ENCODE data around the gene SUZ12. TPM values are rescaled to one million over a fixed set of nuclear protein-coding genes. Genes with fewer than 3 reads are reported as not detected.
"Not testable (repeated sequence)": the region's sequence is repeated elsewhere in the genome, so short reads cannot be mapped to it uniquely, and the experiment has no call there.

SUZ12 gene
- total and polyA plus RNA-seq, 2 experiments from 2014 or later: 14.8 to 32.5 TPM

DNA sequence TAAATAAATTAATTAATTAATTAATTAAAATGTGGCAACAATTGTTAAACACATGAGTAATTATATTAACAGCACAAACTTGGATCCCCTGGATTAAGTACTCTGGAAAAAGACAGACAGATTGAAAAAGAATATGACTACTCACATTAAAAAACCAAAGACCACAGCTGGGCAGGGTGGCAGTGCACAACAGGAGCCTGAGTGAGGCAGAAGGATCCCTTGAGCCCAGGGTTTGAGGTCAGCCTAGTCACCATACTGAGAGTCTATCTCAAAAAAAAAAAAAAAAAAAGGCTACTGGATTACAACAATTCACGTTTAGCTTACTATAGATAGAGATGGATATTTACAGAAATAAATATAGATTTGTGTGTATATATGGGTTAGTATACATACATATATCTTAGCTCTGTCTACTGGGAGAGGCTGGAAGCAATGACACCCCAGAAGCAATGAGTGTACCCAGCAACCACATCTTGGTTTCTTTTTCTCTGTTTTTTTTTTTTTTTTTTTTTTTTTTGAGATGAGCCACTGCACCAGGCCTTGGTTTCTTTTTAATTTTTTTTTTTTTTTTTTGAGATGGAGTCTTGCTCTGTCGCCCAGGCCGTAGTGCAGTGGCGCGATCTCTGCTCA, 10.6 kb upstream of the SUZ12 start:
- Histone ChIP-seq H3K79me2 (no peaks in the 10 kb centered on the region), H3K36me3 (replicated peaks; ENCODE audit: insufficient read depth, low read depth) (no peaks in the 10 kb centered on the region), H3K4me1 (ENCODE audit: insufficient read depth) (no peaks in the 10 kb centered on the region), H3K27ac (no peak overlapping the region), H3K4me2 (no peak overlapping the region), H3K27me3 (no peaks in the 10 kb centered on the region), H3K9me3 (ENCODE audit: low read depth) (no peaks in the 10 kb centered on the region), H4K20me1 (ENCODE audit: insufficient read depth, poor library complexity, severe bottlenecking) (no peaks in the 10 kb centered on the region), H2AFZ (no peak overlapping the region), H3K9me2 (replicated peaks; ENCODE audit: insufficient read depth) (no peaks in the 10 kb centered on the region), H3K4me3 (no peak overlapping the region)
- WGBS (ENCODE audit: low lambda C conversion rate, missing lambda C conversion rate): 88% methylated on average over 5 of the region's 5 CpGs
- no peak for DNase-seq (ENCODE audit: low spot score)
- TF ChIP-seq EZH2 (IDR thresholded peaks at IDR 0.05; ENCODE audit: borderline replicate concordance) (no peak), EZH2phosphoT487 (IDR thresholded peaks at IDR 0.05; ENCODE audit: low read depth, severe bottlenecking, unreplicated experiment) (no peak)
- TF ChIP-seq, protein P1, sequence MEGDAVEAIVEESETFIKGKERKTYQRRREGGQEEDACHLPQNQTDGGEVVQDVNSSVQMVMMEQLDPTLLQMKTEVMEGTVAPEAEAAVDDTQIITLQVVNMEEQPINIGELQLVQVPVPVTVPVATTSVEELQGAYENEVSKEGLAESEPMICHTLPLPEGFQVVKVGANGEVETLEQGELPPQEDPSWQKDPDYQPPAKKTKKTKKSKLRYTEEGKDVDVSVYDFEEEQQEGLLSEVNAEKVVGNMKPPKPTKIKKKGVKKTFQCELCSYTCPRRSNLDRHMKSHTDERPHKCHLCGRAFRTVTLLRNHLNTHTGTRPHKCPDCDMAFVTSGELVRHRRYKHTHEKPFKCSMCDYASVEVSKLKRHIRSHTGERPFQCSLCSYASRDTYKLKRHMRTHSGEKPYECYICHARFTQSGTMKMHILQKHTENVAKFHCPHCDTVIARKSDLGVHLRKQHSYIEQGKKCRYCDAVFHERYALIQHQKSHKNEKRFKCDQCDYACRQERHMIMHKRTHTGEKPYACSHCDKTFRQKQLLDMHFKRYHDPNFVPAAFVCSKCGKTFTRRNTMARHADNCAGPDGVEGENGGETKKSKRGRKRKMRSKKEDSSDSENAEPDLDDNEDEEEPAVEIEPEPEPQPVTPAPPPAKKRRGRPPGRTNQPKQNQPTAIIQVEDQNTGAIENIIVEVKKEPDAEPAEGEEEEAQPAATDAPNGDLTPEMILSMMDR (IDR thresholded peaks at IDR 0.05; ENCODE audit: poor library complexity): no peak

DNA sequence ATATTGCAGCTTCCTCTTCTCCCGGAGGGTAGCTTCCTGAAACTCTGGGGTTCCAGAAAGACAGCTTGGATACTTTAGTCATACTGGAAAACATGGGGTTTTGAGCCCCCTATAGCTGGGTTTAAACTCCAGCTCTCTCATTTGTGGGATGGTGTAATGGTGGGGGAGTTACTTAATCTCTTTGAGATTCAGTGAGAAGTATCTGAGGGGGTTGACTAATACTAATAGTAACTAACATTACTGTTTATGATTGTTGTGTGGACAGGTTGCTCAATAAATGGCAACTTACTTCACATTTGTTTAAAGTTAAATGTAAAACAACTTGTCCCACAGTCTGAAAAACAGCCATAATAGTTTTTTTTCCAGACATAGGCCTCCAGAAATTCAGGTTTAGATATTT, 5.1 kb upstream of the SUZ12 start:
- no peaks in the 10 kb centered on the region for H3K79me2 ChIP-seq
- TF ChIP-seq, protein P1 (IDR thresholded peaks at IDR 0.05; ENCODE audit: poor library complexity): no peak
- no peak for TF ChIP-seq EZH2 (IDR thresholded peaks at IDR 0.05; ENCODE audit: borderline replicate concordance)
- no peak for TF ChIP-seq EZH2phosphoT487 (IDR thresholded peaks at IDR 0.05; ENCODE audit: low read depth, severe bottlenecking, unreplicated experiment)
- no peaks in the 10 kb centered on the region for H3K9me2 ChIP-seq (replicated peaks; ENCODE audit: insufficient read depth)
- H2AFZ ChIP-seq: no peak overlapping the region
- no peaks in the 10 kb centered on the region for H3K9me3 ChIP-seq (ENCODE audit: low read depth)
- no peak for DNase-seq (ENCODE audit: low spot score)
- H3K27me3 ChIP-seq: no peaks in the 10 kb centered on the region
- H3K27ac ChIP-seq: no peak overlapping the region
- H3K4me2 ChIP-seq: no peak overlapping the region
- no peaks in the 10 kb centered on the region for H4K20me1 ChIP-seq (ENCODE audit: insufficient read depth, poor library complexity, severe bottlenecking)
- no peaks in the 10 kb centered on the region for H3K36me3 ChIP-seq (replicated peaks; ENCODE audit: insufficient read depth, low read depth)
- H3K4me3 ChIP-seq: no peak overlapping the region
- H3K4me1 ChIP-seq (ENCODE audit: insufficient read depth): no peaks in the 10 kb centered on the region
- 89% methylated on average over 1 of the region's 1 CpG for WGBS (ENCODE audit: low lambda C conversion rate, missing lambda C conversion rate)

DNA sequence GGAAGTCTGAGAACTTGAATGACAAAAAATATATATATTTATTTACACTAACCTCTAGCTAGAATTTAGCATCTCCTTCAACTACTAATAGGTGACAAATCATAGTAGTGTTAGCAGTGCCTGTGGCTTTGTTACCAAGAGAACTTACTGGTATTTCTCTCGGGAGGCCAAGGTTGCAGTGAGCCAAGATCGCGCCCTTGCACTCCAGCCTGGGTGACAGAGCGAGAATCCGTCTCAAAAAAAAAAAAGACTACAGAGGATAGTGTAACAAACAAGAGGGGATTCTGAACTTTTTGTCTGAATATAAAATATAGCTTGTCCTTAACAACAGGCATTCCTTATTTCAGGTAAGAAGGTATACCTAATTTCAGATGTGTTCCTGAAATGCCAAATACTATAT, 1.3 kb upstream of the SUZ12 start:
- no peak overlapping the region for H3K4me3 ChIP-seq
- WGBS (ENCODE audit: low lambda C conversion rate, missing lambda C conversion rate): 93% methylated on average over 5 of the region's 5 CpGs
- peaks cover 19% of the 10 kb centered on the region for H4K20me1 ChIP-seq (ENCODE audit: insufficient read depth, poor library complexity, severe bottlenecking)
- peak overlapping the region; percentile 81 for H2AFZ ChIP-seq
- TF ChIP-seq, protein P1 (IDR thresholded peaks at IDR 0.05; ENCODE audit: poor library complexity): no peak
- TF ChIP-seq EZH2 (IDR thresholded peaks at IDR 0.05; ENCODE audit: borderline replicate concordance): no peak
- TF ChIP-seq EZH2phosphoT487 (IDR thresholded peaks at IDR 0.05; ENCODE audit: low read depth, severe bottlenecking, unreplicated experiment): no peak
- peaks cover 3% of the 10 kb centered on the region for H3K4me1 ChIP-seq (ENCODE audit: insufficient read depth)
- no peaks in the 10 kb centered on the region for H3K9me3 ChIP-seq (ENCODE audit: low read depth)
- H3K27ac ChIP-seq: no peak overlapping the region
- H3K4me2 ChIP-seq: no peak overlapping the region
- H3K36me3 ChIP-seq (replicated peaks; ENCODE audit: insufficient read depth, low read depth): no peaks in the 10 kb centered on the region
- H3K9me2 ChIP-seq (replicated peaks; ENCODE audit: insufficient read depth): no peaks in the 10 kb centered on the region
- H3K79me2 ChIP-seq: peaks cover 25% of the 10 kb centered on the region
- no peaks in the 10 kb centered on the region for H3K27me3 ChIP-seq
- no peak for DNase-seq (ENCODE audit: low spot score)

DNA sequence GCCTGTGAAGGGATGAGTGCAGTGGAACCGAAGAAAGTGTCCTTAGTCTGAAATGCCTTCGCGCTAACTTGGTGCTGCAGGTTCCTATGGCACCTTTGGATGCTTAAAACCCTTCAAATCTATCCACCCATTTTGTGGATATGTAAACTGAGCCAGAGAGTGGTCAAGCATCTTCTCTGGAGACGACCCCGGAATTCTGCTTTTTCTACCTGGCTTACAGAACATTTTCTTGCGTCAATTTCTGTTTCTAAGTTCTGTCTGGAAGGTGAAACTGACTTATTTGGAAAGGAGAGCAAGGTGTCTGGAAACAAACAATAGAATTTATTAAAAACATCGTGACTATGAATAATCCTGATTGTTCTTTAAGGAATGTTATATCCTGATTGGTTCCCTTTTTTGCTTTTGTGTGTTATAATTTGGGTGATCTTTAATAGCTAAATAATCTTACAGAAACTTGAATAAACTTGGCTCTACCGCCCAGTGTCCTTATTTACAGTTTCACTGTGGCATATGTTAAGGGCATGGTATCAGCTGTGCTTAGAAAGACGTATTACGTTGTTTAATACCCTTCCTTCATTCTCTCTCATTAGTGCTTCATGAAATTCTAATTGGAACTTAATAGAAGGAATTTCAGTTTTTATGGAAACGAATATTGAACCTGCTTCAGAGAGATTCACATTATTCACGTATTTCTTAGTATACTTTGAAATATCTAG, 1.3 kb downstream of the SUZ12 start:
- H3K79me2 ChIP-seq: peaks cover 51% of the 10 kb centered on the region
- not testable (repeated sequence) for H3K4me1 ChIP-seq (ENCODE audit: insufficient read depth); H3K27me3 ChIP-seq; H2AFZ ChIP-seq; H3K9me2 ChIP-seq (replicated peaks; ENCODE audit: insufficient read depth); H3K36me3 ChIP-seq (replicated peaks; ENCODE audit: insufficient read depth, low read depth); DNase-seq (ENCODE audit: low spot score); H3K27ac ChIP-seq; H3K9me3 ChIP-seq (ENCODE audit: low read depth)
- H4K20me1 ChIP-seq (ENCODE audit: insufficient read depth, poor library complexity, severe bottlenecking): peaks cover 19% of the 10 kb centered on the region
- WGBS (ENCODE audit: low lambda C conversion rate, missing lambda C conversion rate): 4% methylated on average over 9 of the region's 12 CpGs
- H3K4me3 ChIP-seq: peak overlapping the region; percentile 17
- H3K4me2 ChIP-seq: peak overlapping the region; percentile 73

DNA sequence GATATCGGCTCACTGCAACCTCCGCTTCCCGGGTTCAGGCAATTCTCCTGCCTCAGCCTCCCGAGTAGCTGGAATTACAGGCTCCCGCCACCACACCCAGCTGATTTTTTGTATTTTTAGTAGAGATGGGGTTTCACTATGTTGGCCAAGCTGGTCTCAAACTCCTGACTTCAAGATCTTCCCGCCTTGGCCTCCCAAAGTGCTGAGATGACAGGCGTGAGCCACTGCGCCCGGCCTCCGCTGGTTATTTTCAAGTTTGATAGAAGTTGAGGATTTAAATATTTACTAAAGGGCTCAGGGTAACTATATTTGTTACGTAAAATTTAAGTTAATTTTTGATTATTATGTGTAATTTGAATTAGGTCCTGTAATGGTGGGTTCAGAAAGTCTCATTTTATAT, 5.1 kb downstream of the SUZ12 start:
- H3K79me2 ChIP-seq: peaks cover 83% of the 10 kb centered on the region
- H4K20me1 ChIP-seq (ENCODE audit: insufficient read depth, poor library complexity, severe bottlenecking): peaks cover 30% of the 10 kb centered on the region

DNA sequence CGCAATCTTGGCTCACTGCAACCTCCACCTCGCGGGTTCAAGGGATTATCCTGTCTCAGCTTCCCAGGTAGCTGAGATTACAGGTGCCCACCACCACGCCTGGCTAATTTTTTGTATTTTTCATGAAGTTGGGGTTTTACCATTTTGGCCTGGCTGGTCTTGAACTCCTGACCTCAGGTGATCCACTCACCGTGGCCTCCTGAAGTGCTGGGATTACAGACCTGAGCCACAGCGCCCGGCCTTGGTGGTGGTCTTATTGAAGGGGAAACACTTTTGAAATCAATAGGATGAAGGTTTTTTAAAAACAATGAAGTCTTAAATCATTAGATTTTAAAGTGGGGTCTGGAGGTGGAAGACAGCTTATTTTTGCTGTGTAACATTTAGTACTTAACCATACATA, 5.6 kb downstream of the SUZ12 start:
- not testable (repeated sequence) for H3K4me2 ChIP-seq; H3K27ac ChIP-seq; H3K9me3 ChIP-seq (ENCODE audit: low read depth); H3K4me1 ChIP-seq (ENCODE audit: insufficient read depth); H3K36me3 ChIP-seq (replicated peaks; ENCODE audit: insufficient read depth, low read depth); DNase-seq (ENCODE audit: low spot score); H2AFZ ChIP-seq; H3K9me2 ChIP-seq (replicated peaks; ENCODE audit: insufficient read depth); H3K27me3 ChIP-seq; H3K4me3 ChIP-seq
- WGBS (ENCODE audit: low lambda C conversion rate, missing lambda C conversion rate): 97% methylated on average over 7 of the region's 7 CpGs
- H3K79me2 ChIP-seq: peaks cover 83% of the 10 kb centered on the region
- peaks cover 30% of the 10 kb centered on the region for H4K20me1 ChIP-seq (ENCODE audit: insufficient read depth, poor library complexity, severe bottlenecking)

More for the DNA sequence above, 5.1 kb downstream of the SUZ12 start:
- not testable (repeated sequence) for H3K36me3 ChIP-seq (replicated peaks; ENCODE audit: insufficient read depth, low read depth); H3K9me3 ChIP-seq (ENCODE audit: low read depth); H3K27me3 ChIP-seq; H3K4me1 ChIP-seq (ENCODE audit: insufficient read depth); H2AFZ ChIP-seq; H3K9me2 ChIP-seq (replicated peaks; ENCODE audit: insufficient read depth); H3K4me2 ChIP-seq; DNase-seq (ENCODE audit: low spot score); H3K27ac ChIP-seq; H3K4me3 ChIP-seq
- 99% methylated on average over 11 of the region's 11 CpGs for WGBS (ENCODE audit: low lambda C conversion rate, missing lambda C conversion rate)

All from hepatocyte (in vitro differentiated cells).